ENCODE results near the gene MYH6.

DNA sequence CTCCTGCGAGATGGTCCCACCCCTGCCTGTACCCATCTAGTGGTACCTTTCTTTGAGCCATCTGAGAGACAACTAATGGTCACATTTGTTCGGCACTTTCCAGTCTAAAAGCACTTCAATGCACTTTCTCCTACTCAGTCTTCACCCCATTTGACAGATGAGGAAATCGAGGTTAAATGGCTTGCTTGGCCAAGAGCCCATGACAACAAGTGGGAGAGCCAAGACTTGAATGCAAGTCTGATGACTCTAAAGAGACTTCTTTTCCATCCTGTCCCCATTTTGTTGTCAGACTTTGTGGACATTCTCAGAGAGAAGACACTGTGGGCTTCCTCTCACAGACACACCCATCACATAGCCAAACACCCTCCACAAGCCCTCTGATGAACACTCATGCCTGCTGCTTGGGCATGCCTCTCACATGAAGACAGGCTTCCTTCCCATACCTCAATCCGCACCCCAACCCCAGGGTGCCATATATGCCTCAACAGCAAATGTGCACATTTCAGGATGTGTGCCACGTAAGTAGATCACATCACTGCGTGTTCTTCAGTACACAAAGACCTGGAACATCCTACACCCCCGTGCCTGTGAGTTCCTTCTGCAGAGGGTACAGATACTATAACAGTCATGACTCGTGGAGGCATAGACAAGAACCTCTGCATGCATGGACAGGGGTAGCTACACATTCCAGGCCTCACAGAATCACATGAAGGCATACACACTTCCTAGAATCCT, 26.6 kb upstream of the MYH6 start:
- no peak for TF ChIP-seq CTCF (IDR thresholded peaks at IDR 0.05)
- no peak for TF ChIP-seq POLR2A (IDR thresholded peaks at IDR 0.05)

Data from lower leg skin (tissue), 3 donors.